Neural progenitor cell (in vitro differentiated cells): ENCODE results near the gene TMEM250.

ENCODE experiments used
- CTCF ChIP-seq: fragments of 200-600 bp; sonication (generic); IDR thresholded peaks from 2 replicates; pipeline ENCODE4 v1.5.1; 2017; ENCODE audit warnings: antibody characterized with exemption, mild to moderate bottlenecking
- EZH2phosphoT487 ChIP-seq: fragments of 200-600 bp; sonication (generic); IDR thresholded peaks from 2 replicates; pipeline ENCODE4 v1.6.1; 2017; ENCODE audit warnings: antibody characterized with exemption

- TF ChIP-seq CTCF (no peak), EZH2phosphoT487 (no peak)
Observed at GRCh38 chr9:136098844-136099243, 19.8 kb downstream of the TMEM250 start.
